Hypothalamus (tissue), 51 donors: ENCODE data around the gene MAN2A2.

Experiments
- DNase-seq, 51 donors: peaks; one replicate each; lab custom pipeline; 2025; lab: John Stamatoyannopoulos, UW

MAN2A2 gene

GRCh38 chr15:90902840-90903732, at the start of gene MAN2A2:
TSS of gene MAN2A2 (plus strand) at chr15:90903302. CDS start at chr15:90904208, 906 bp downstream.
- DNase-seq = peak in 44 of 51 donors; percentile 23 to 79 (median 57)

- no peak for DNase-seq
These were observed 48.0 kb upstream of the MAN2A2 start for GRCh38 chr15:90855139-90855538.

- no peak for DNase-seq
These were observed 45.8 kb upstream of the MAN2A2 start for GRCh38 chr15:90857337-90857736.

- DNase-seq = no peak
These were observed 45.1 kb upstream of the MAN2A2 start for GRCh38 chr15:90857883-90858443.

GRCh38 chr15:90859234-90860131, 43.6 kb upstream of the MAN2A2 start:
- DNase-seq = no peak

- DNase-seq = no peak
These were observed 42.7 kb upstream of the MAN2A2 start for GRCh38 chr15:90860450-90860849.

- DNase-seq = no peak
These were observed 42.0 kb upstream of the MAN2A2 start for GRCh38 chr15:90860942-90861675.

- DNase-seq = no peak
These were observed 40.6 kb upstream of the MAN2A2 start for GRCh38 chr15:90862487-90862886.

- DNase-seq = peak in 1 of 51 donors; percentile 16
These were observed 39.9 kb upstream of the MAN2A2 start for GRCh38 chr15:90862964-90863778.

GRCh38 chr15:90863987-90864386, 39.1 kb upstream of the MAN2A2 start:
- peak in 1 of 51 donors; percentile 27 for DNase-seq

- no peak for DNase-seq
These were observed 38.6 kb upstream of the MAN2A2 start for GRCh38 chr15:90864507-90864906.

- DNase-seq = no peak
These were observed 37.4 kb upstream of the MAN2A2 start for GRCh38 chr15:90865702-90866101.

GRCh38 chr15:90866161-90866715, 36.9 kb upstream of the MAN2A2 start:
- no peak for DNase-seq

- DNase-seq = no peak
These were observed 36.3 kb upstream of the MAN2A2 start for GRCh38 chr15:90866800-90867199.

- DNase-seq = no peak
These were observed 34.8 kb upstream of the MAN2A2 start, which contains the start of gene FURIN for GRCh38 chr15:90868261-90868689. TSS of gene FURIN (plus strand) at chr15:90868588. CDS start at chr15:90875741, 7,153 bp downstream.

- DNase-seq = no peak
These were observed 34.0 kb upstream of the MAN2A2 start for GRCh38 chr15:90869140-90869541.

GRCh38 chr15:90869601-90870353, 33.3 kb upstream of the MAN2A2 start:
- DNase-seq = peak in 18 of 51 donors; percentile 18 to 68 (median 37)
